GM19238 (cell line): ENCODE measurements around the gene REELD1.

Experiments used
- DNase-seq: peaks from one replicate; pipeline ENCODE4 v3.0.0; 2011; ENCODE audit warnings: low spot score; ENCODE audit not compliant: insufficient read length

REELD1 gene

GRCh38 chr4:146224326-146224966, 10.1 kb downstream of the REELD1 start:
- DNase-seq = no peak

GRCh38 chr4:146229406-146229805, 15.1 kb downstream of the REELD1 start:
- DNase-seq = no peak

- no peak for DNase-seq
Observed at GRCh38 chr4:146232131-146232722, 17.9 kb downstream of the REELD1 start.

DNA sequence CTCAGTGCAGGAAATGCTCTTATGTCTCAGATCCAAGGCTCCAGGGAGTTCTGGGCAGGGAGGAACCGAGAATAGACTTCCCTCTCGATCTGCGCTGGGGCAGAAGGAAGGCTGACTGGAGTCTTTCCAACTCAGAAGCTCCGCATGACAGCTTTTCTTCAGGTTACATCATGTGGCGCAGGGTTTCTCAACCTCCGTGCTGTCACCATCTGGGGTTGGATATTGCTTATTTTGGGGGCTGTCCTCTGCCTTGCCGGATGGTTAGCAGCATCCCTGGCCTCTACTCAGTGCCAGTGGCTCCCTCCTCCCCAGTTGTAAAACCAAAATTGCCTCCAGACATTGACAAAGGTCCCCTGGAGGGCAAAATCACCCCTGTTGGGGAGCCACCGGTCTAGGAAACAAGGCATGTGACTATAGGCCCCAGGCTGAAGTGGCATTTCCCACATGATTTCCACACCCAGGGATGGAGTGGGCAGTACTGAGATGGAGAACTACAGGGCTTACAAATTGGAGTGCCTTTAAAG, 21.4 kb downstream of the REELD1 start:
- no peak for DNase-seq

- no peak for DNase-seq
Observed at GRCh38 chr4:146236216-146236615, 21.9 kb downstream of the REELD1 start.

GRCh38 chr4:146237092-146237491, 22.8 kb downstream of the REELD1 start:
- no peak for DNase-seq

DNA sequence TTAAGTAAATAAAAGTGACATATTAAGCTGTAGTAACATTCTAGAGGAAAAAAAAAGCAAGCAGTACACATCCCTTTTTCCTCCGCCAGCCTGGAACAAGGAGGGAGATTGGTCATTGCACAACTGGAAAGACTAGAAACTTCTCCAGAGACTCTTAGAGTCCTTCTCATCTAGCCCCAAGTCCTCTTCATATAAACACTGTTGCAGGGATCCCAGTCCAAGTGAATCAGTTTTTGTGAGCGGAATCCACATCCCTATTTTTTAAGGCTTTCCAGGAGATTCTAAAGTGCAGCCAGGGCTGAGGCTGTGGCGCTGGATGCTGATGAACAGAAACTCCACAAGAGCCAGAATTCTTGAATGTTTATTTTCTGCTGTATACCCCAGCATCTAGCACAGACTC, 23.8 kb downstream of the REELD1 start:
- DNase-seq = no peak

- DNase-seq = peak; percentile 28
Observed at GRCh38 chr4:146243141-146243882, 29.0 kb downstream of the REELD1 start.

DNA sequence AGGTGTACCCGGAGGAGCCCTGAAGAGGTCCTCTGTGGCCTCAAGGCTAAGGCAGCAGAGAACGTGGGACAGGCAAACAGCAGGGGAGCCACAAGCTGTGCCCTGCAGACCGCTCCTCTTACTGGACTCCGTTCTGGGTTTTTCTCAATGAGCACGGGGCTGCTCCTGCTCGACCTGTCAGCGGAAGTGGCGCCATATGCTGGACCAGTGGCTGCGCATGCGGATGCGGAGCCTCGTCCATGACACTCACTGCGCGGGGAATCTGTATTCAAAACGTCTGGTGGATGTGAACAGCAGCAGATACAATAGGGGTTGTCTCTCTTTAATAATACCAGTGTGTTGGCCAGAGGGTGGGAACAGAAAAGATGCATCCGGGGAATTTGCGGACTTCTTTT, 29.5 kb downstream of the REELD1 start:
- no peak for DNase-seq

DNA sequence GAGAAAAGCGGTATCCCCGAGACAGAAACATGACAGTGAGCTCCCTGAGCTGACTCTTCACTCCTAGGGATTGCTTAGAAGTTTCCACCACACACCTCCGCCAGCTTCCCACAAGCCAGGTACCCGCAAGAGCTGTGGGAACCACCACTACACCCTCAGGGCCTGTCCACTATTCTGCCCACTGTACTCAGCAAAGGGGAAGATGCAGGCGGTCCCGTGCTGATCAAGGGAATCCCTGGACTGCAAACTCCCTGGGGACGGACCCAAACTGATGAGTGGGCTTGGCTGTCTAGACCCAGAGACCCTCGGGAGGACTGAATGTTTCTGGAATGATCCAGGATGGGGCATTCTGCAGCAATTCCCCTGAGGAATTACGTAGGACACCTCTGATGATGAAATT, 30.2 kb downstream of the REELD1 start:
- no peak for DNase-seq

- no peak for DNase-seq
Observed at GRCh38 chr4:146245246-146245645, 30.9 kb downstream of the REELD1 start.

- no peak for DNase-seq
Observed at GRCh38 chr4:146245850-146246249, 31.5 kb downstream of the REELD1 start.

- DNase-seq = no peak
Observed at GRCh38 chr4:146246381-146246780, 32.0 kb downstream of the REELD1 start.

DNA sequence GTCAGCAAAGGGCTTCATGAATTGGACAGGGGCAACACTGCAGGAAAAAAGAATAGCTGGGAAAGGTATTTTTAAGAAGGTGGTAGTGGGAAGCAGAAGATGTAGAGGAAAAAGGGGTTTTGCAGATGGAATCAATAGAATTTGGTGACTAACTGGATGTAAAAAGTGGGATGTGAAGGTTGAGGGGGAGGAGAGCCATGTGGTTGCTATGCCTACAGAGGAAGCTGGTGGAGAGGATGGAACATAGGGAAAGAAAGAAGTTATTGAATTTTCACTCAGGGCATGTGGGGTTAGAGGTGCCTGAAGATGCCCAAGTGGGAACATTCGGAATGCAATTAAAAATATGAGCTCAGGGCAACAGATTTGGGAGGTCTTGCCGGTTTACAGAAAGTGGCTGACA, 33.0 kb downstream of the REELD1 start:
- no peak for DNase-seq

DNA sequence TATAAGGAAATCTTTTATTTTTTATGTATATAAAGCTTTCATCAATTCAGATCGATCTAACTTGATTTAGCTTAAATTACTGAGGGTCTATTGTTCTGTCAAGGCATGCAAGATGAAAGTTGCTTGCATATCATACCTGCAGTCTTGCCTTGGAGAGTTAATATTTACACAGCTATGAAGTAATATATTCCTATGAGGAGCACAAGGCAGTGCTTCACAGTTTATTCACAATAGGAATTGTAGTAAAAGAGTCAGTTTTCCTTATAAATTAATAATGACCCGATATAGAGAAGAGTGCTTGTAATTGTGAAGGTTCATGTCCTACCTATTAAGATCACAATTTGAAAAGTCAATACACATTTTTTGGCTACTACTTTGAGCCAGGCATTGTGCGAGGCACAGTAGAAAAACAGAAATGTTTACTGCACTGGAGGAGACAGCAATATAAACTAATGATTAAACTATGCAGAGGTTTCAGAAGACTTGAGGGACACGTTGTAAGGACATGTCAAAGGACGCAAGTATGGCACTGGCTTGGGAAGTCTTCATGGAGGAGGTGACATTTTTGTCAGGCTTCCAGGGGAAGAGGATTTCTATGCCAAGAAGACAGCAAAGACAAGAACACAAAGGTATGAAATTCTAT, 38.8 kb downstream of the REELD1 start:
- no peak for DNase-seq

DNA sequence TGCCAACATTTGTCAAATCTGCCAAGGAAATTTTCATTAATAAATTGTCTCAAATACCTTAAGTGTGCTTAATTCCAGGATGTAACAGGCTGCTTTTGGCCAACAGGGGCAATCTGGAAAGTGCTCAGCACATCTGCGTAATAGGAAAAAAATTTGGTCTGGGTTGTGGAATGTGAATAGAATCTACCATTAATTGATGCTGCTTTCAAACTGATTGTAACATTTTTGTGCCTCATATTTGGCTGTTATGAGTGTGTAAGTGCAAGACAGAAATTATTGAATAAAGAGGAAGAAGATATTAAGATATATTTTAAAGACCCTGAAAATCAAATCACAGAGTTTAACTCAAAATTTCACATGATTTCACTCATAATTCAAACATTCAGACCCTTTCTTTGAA, 41.1 kb downstream of the REELD1 start:
- no peak for DNase-seq

- no peak for DNase-seq
Observed at GRCh38 chr4:146255874-146256273, 41.5 kb downstream of the REELD1 start.

- no peak for DNase-seq
Observed at GRCh38 chr4:146256328-146256727, 42.0 kb downstream of the REELD1 start.

DNA sequence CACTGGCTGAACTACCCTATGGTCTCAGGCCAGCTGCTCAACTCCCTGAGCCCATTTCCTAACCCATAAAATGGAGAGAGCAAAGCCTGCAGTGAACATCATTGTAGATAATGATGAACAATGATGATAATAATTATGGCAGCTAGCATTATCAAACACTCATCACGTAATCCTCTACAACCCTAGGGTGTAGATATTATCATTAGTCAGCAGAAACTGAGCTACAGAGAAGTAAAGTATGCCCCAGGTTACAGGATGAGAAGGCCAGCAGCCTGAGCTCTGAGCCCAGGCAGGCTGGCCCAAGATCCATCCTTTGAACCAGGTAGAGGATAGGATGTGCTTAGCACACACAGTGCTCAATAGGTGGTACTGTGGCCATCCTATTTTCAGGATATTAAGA, 43.2 kb downstream of the REELD1 start:
- no peak for DNase-seq

DNA sequence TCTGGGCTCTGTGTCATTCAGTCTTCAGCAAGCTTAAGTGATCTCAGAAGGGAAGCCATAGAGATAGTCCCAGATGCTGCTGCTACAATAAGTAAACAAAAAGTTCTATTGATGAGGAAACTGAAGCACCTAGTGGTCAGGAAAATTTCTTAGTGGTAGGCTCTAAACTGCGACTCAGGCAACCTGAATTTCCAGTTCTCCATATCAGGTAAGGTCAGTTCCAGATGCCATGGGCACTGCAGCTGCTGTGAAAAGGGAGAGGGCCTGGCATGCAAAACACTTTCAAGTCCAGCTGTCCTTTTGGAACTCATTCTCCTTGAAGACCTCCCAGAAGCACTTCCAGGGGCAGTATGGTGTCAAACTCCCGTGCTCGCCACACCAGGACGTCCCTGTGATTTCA, 46.2 kb downstream of the REELD1 start:
- DNase-seq = no peak

DNA sequence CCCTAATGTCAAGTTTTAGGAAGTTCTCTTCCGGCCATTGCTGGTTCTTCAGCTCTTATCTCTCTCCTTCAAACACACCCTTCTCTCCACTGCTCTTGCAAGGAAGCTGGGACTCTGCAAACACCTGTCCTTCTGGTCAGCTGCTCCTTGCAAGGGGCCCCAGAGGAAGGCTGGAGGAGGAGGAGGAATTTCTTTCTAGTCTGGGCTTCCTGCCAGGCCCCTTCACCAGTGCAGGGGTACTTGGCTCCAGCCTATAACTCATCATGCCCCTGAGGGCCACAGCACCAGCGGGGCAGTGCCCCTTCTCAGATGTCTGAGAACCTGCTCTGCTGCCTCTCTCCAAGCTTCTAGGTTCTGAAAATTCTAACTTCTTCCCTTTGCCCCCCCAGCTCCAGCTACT, 46.7 kb downstream of the REELD1 start:
- no peak for DNase-seq

- DNase-seq = no peak
Observed at GRCh38 chr4:146263793-146264192, 49.5 kb downstream of the REELD1 start.
